GM10847 (cell line): ENCODE results near the gene FBF1.

Experiments used
- POLR2A ChIP-seq: IDR thresholded peaks from 2 replicates; pipeline ENCODE4 v1.6.1; 2011; ENCODE audit not compliant: insufficient read length; ENCODE audit errors: extremely low read depth

FBF1 gene, protein sequence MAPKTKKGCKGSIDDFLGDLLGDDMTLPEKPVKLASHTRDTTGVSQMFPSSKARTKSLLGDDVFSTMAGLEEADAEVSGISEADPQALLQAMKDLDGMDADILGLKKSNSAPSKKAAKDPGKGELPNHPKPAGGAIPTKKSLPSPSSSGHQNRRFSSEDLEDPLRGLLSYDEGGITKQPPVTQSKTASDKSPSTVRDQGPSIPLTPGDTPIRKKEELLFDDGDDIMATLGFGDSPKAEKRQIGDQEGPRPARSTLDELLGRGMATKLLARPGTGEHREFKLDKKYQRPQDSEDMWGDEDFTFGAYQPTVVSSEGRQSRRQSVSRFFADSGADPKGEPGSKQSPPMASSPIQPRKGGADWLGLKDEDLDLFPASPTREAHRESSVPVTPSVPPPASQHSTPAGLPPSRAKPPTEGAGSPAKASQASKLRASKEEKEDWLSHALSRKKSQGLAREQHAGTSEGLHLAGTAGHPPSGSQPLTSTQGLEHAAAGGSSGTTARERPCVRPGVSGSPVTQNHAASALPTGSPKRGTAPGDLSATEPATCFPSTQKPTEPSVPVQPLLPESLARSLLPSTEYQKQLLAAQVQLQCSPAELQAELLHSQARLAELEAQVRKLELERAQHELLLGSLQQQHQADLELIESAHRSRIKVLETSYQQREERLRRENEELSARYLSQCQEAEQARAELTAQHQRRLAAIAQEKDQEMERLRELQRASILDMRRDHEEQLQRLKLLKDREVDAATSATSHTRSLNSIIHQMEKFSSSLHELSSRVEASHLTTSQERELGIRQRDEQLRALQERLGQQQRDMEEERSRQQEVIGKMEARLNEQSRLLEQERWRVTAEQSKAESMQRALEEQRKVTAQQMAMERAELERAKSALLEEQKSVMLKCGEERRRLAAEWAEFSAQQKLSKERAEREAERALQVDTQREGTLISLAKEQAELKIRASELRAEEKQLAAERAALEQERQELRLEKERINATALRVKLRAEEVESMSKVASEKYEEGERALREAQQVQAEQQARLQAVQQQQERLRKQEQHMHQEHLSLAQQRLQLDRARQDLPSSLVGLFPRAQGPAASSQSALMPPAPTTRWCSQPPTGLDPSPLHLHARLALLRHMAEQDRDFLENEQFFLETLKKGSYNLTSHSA

DNA sequence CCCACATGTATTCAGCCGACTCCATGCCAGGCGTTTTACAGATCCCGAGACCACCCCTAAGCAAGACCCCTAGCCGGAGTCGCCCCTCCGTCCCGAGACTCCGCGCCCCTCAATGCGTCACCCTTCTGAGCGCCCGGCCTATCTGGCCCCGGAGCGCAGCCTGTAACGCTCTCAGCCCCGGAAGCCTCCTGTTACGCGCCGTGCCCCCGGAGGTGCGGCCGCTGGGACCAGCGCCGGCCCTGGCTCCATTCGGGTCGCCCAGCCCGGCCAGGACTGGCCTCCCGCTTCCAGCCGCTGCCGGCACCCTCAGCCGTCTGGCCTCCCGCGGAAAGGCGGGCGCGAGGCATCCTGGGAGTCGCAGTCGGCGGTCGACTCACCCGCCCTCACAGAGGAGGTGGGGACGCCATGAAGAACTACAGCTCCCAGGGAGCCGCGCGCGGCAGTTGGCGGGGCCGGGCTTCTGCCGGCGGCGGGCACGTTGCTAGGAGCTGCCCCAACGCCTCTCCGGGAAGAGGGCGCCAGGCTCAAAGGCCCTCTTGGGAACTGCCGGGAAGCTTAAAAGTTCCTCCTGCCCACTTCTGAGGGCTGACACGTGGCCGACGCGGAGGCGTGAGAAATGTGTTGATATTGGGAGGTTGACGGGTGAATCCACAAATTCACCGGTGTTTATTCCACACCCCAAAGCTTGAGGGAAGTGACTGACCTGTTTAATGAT, at the start of gene FBF1:
Gene FBF1, minus strand, starts transcription at position 316 of the 715 bp plus-strand sequence. CDS start 2,893 bp downstream, outside the sequence.
- TF ChIP-seq POLR2A, result peak; percentile 69

DNA sequence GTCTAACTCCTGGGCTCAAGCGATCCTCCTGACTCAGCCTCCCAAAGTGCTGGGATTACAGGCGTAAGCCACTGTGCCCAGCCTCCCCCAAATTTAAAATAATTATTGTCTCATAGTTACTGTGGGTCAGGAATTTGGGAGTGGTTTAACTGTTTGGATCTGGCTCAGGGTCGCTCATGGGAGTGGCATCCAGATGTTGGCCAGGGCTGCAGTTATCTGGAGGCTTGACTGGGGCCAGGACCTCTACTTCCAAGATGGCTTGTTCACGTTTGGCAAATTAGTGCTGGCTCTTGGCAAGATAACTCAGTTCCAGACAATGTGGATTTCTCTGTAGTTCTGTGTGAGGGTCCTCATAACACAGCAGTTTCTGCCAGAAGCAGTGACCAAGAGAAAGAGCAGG, 46.2 kb upstream of the FBF1 start:
- TF ChIP-seq POLR2A, result no peak

DNA sequence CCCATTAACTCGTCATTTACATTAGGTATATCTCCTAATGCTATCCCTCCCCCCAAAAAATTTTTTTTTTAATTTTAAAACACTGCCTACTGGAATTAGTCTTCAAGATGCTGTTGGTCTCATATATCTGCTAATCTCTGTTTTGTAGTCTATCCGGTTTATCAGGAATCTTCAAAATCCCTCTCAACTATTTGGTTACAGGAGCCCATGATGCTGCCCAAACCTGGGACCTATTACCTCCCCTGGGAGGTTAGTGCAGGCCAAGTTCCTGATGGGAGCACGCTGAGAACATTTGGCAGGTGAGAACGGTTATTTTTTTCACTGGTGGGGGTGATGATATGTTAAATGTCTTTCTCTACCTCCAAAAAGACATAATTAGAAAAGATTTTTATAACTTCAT, 45.1 kb upstream of the FBF1 start:
- no peak for TF ChIP-seq POLR2A

DNA sequence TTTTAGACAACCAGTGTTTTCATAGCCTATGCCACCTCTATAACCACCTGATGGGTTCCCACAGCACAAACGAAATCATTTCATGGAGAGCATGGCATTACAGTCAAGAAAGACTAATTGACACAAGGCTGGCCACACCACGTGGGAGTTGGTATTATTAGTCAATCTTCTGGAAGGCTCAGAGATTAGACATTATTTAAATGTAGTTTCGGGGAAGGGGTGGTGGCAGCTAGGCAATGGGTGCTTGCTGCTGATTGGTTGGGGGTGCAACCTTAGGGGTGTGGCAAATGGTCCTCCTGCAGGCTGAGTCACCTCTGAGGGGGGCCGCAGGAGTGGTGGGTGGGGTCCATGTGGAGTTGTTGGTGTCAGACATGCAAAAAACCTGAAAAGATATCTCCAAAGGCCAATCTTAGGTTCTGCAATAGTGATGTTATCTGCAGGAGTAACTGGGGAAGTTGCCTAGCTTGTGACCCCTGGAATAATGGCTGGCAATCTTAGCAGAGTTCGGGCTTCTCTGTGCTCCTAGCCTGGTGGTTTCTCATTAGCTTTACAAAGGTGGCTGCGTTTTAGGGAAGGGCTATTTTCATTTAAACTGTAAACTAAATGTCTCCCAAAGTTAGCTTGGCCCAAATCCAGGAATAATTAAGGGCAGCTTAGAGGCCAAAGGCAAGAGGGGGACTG, 42.8 kb upstream of the FBF1 start:
- no peak for TF ChIP-seq POLR2A

DNA sequence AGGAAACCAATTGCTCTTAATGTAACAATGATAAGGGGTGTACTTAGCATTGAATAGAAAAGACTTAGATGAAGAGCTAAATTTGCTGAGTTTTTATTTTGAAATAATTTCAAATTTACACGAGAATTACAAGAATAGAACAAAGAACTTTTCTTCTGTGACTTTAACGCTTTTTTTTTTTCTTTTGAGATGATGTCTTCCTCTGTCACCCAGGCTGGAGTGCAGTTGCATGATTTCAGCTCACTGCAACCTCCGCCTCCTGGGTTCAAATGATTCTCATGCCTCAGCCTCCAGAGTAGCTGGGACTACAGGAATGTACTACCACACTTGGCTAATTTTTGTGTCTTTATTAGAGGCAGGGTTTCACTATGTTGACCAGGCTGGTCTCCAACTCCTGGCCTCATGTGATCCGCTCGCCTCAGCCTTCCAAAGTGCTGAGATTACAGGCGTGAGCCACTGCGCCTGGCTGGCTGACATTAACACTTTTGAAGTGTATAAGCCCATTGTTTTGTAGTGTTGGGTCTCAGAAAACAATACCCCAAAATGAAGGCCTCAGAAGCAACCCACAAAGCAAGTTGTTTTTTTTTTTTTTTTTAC, 40.3 kb upstream of the FBF1 start:
- TF ChIP-seq POLR2A, result no peak

DNA sequence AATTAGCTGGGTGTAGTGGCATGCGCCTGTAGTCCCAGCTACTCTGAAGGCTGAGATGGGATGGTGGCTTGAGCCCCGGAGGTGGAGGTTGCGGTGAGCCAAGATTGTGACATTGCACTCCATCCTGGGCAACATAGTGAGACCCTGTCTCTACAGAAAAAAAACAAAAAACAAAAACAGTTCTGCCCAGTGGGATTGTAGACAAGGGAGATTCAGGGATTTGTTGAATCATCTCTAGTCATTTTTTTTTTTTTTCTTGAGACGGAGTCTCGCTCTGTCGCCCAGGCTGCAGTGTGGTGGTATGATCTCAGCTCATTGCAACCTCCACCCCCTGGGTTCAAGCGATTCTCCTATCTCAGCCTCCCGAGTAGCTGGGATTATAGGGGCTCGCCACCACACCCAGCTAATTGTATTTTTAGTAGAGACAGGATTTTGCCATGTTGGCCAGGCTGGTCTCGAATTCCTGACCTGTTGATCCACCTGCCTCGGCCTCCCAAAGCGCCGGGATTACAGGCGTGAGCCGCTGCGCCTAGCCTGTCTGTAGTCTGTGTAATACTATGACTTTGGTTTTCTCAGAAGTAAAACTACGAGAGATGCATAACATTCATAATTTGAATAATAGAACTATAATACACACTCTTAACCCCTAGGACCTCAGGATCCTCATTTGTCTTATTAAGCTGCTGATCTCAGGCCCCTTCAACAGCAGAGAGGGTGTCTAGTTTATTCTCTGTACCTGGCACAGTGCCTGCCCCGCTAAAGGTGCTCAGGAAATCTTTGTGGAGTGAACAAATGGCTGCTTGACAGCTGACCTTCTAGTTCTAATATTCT, 39.6 kb upstream of the FBF1 start:
- TF ChIP-seq POLR2A, result no peak

DNA sequence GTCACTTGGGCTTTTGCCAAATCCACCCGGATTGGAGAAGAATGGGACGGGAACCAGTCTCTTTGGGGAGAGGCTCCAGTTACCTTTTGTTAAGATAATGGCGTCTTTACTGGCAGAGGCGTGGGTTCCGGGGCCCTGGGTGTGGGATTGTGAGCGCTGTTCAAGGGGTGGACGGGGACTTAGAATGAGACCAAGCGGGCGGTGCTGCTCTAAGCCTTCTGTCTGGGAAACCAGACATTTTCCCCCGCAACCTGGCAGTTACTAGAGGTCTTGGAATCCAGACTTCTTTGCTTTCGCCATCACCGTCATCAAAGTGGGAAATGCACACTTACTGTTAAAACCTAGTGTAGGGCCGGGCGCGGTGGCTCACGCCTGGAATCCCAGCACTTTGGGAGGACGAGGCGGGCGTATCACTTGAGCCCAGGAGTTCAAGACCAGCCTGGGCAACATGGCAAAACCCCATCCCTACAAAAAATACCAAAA, 38.9 kb upstream of the FBF1 start:
- no peak for TF ChIP-seq POLR2A

DNA sequence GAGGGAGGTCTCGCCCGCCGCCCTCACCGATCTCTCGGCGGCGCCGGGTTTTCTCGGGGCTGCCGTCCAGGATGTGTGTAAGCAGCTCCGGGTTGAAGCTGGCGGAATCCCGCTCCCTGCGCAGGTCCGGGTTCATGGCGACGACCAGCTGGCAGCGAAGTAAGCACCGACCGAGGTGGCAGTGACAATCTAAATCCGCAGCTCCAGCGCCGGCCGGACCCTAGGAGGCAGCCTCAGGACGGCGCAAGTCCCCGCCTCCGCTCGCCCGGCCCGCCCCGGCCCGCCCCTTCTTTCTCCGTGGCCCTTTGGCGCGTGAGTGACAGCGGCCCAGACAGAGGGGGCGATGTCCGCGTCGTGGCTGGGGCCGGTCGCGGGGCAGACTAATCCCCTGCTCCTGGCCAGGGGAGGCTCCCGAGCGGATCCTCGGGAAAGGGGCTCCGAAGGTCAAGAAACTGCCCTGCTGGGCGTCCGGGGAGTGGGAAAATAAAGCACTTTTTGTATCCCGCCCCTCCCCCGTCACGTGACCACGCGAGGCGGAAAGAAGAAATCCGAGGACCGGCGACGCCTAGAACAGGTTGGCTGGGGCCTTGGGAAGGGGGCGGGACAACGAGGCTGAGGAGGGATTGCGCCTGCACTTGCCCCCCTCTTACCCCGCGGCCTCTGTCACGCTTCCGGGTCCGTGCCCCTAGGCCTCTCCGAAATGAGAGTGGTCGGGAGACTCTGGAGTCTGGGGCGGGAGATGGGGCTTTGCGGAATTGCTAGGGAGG, 38.3 kb upstream of the FBF1 start, which contains the start of the genes ACOX1 and TEN1:
Gene ACOX1, minus strand, starts transcription at position 229 of the 767 bp plus-strand sequence. Its CDS starts 93 bp downstream, at position 136.
Gene TEN1, plus strand, starts transcription at position 303 of the 767 bp plus-strand sequence. CDS start 6,953 bp downstream, outside the sequence.
- TF ChIP-seq POLR2A, result peak; percentile 96

DNA sequence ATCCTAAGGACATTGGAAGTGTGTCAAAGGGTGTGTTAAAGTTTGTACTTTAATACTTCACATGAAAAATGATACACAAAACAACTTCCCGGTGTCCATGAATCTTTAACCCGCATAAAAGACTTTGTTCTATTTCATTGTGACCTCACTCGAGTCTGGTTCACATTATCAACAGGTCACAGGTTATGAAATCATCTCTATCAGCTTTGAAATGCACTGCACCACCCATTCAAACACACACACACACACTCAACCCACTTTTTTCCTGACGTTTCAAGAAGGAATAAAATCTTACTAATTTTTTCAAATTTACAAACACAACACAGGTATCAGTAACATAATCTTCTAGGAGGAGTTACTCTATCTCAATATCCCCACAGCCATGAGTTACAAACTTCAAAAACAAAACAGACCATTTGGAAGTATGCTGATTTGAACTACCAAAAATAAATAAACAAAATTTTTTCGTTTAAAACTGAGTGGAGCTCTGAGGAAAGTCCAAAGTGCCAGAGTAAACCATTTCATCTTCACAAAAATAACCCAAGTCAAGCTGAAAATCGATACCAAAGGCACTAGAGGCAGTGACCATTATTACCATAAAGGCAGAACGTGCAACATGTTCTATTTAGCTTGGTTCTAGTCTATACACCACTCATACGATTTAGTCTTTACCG, 35.5 kb upstream of the FBF1 start:
- TF ChIP-seq POLR2A, result no peak

DNA sequence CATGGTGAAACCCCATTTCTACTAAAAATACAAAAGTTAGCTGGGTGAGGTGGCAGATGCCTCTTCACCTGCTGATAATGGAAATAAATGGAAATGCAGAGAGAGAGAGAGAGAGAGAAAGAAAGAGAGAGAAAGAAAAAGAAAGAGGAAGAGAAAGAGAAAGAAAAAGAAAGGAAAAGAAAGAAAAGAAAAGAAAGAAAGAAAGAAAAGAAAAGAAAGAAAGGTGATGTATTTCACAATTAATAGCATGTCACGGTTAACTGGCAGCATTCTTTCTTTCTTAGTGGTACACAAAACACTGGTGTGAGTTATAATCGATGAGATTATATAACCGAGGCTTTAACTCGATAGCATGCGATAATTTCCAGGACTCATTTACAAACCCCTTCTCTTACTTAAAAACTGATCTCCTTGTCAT, 34.9 kb upstream of the FBF1 start:
- no peak for TF ChIP-seq POLR2A

DNA sequence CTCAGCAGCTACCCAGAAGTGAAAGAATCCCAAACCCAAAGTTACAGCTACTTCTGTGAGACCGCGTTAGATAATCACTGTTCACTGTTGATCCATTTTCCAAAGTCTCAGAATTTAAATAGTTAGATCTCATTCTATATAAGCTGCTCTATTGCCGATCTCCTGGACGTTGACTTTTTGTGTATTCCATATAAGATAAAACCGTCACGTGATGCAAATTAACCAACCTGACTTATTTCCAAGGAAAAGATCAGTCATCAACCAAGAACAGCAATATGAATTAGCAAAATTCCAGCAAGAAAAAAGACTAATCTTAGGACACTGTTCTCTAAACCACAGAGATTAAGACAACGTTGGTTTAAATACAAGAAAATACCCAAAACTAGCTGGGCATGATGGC, 29.8 kb upstream of the FBF1 start:
- TF ChIP-seq POLR2A, result no peak
